WTC11 (cell line): Measurements from ENCODE around the gene CABP7.

Source experiments
- NFE2L1 ChIP-seq: sonication (generic); formaldehyde crosslinking; IDR thresholded peaks from 2 replicates; pipeline ENCODE4 v1.8.1; 2023; ENCODE audit warnings: missing genetic modification reagents
- TF ChIP-seq, protein P1 (sequence below): fragments of 200-600 bp; IDR thresholded peaks from 2 replicates; pipeline ENCODE4 v1.8.0; 2022; ENCODE audit warnings: antibody characterized with exemption

GRCh38 chr22:29739346-29739875, 19.6 kb downstream of the CABP7 start:
- no peak for TF ChIP-seq NFE2L1 (CRISPR knock-in tag)
- TF ChIP-seq, protein P1, sequence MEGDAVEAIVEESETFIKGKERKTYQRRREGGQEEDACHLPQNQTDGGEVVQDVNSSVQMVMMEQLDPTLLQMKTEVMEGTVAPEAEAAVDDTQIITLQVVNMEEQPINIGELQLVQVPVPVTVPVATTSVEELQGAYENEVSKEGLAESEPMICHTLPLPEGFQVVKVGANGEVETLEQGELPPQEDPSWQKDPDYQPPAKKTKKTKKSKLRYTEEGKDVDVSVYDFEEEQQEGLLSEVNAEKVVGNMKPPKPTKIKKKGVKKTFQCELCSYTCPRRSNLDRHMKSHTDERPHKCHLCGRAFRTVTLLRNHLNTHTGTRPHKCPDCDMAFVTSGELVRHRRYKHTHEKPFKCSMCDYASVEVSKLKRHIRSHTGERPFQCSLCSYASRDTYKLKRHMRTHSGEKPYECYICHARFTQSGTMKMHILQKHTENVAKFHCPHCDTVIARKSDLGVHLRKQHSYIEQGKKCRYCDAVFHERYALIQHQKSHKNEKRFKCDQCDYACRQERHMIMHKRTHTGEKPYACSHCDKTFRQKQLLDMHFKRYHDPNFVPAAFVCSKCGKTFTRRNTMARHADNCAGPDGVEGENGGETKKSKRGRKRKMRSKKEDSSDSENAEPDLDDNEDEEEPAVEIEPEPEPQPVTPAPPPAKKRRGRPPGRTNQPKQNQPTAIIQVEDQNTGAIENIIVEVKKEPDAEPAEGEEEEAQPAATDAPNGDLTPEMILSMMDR, result no peak
